BE2C (cell line): ENCODE measurements around the gene CTSV.
"Not testable (repeated sequence)": the region's sequence is repeated elsewhere in the genome, so short reads cannot be mapped to it uniquely, and the experiment has no call there.

Source experiments
- DNase-seq: peaks from one replicate; pipeline ENCODE4 v3.0.0-alpha.2; 2020
- H3K27me3 ChIP-seq: fragments of 250-450 bp; sonication (Bioruptor Pico); 2 replicates; pipeline ENCODE4 v1.5.1; 2020; ENCODE audit warnings: mild to moderate bottlenecking
- H3K36me3 ChIP-seq: fragments of 250-450 bp; sonication (Bioruptor Pico); 2 replicates; pipeline ENCODE4 v1.5.1; 2020; ENCODE audit warnings: mild to moderate bottlenecking
- H3K4me1 ChIP-seq: fragments of 250-450 bp; sonication (Bioruptor Pico); 2 replicates; pipeline ENCODE4 v1.5.1; 2020
- H3K4me3 ChIP-seq: 2 replicates; pipeline ENCODE4 v1.5.1; 2011; ENCODE audit warnings: low read depth, low read length
- H3K9me3 ChIP-seq: fragments of 250-450 bp; sonication (Bioruptor Pico); 2 replicates; pipeline ENCODE4 v1.5.1; 2020

CTSV gene

DNA sequence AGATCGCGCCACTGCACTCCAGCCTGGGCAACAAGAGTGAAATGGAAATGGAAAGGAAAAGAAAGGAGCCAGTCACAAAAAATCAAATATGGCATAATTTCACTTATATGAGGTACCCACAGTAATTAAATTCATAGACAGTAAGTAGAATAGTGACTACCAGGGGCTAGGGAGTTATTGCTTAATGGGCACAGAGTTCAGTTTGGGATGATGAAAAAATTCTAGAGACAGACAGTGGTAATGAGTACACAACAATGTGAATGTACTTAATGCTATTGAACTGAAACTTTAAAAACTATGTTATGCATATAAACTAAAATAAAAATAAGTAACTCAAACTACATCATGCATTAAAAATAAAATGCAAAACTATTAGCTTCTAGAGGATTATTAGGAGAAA, 54.1 kb downstream of the CTSV start:
- H3K27me3 ChIP-seq, DNase-seq, H3K4me1 ChIP-seq, H3K9me3 ChIP-seq, H3K36me3 ChIP-seq, H3K4me3 ChIP-seq: not testable (repeated sequence)

- not testable (repeated sequence) for H3K36me3 ChIP-seq, H3K9me3 ChIP-seq, H3K4me1 ChIP-seq, H3K27me3 ChIP-seq, DNase-seq, H3K4me3 ChIP-seq
Observed at GRCh38 chr9:96984139-96984538, 54.8 kb downstream of the CTSV start.

DNA sequence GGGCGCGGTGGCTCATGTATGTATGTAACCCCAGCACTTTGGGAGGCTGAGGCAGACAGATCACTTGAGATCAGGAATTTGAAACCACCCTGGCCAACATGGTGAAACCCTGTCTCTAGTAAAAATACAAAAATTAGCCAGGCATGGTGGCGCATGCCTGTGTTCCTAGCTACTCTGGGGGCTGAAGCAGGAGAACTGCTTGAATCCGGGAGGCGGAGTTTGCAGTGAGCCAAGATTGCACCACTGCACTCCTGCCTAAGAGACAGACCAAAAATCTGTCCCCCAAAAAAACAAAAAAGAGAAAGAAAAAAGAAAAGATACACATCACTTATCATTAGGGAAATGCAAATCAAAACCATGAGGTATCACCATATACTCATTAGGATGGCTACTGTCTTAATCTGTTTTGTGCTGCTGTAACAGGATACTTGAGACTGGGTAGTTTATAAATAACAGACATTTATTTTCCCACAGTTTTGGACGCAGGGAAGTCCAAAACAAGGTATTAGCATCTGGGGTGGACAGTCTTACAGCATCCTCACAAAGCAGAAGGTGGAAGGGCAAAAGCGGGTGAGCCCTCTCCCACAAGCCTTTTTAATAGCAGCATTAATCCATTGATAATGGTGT, 55.3 kb downstream of the CTSV start:
- H3K27me3 ChIP-seq, DNase-seq: not testable (repeated sequence)

More for the DNA sequence above, 55.3 kb downstream of the CTSV start:
- not testable (repeated sequence) for H3K9me3 ChIP-seq, H3K36me3 ChIP-seq, H3K4me3 ChIP-seq, H3K4me1 ChIP-seq
